Left lobe of liver (tissue), 2 donors: ENCODE data around the gene KRTAP4-12. TPM values are rescaled to one million over a fixed set of nuclear protein-coding genes. Genes with fewer than 3 reads are reported as not detected.
"Not testable (repeated sequence)": the region's sequence is repeated elsewhere in the genome, so short reads cannot be mapped to it uniquely, and the experiment has no call there.

Experiments
- ATAC-seq: fragments of 200-7000 bp; cut with Tn5 transposase; one replicate; pipeline ENCODE4 v1.9.1; 2020; ENCODE audit warnings: mild to moderate bottlenecking, moderate library complexity
- DNase-seq: peaks from one replicate; pipeline ENCODE4 v3.0.0-alpha.2; 2020; ENCODE audit warnings: low spot score
- total RNA-seq: library from RNA; stranded (reverse); gene quantifications from one replicate; pipeline ENCODE4 v1.2.1, GENCODE V29; 2021
- donor health status: DM: no; HTN: no; CAD: no; lungs with moderate emphysema.
- donor health status: DM: no; HTN: yes; CAD: no.

Gene KRTAP4-12
- not detected for total RNA-seq

DNA sequence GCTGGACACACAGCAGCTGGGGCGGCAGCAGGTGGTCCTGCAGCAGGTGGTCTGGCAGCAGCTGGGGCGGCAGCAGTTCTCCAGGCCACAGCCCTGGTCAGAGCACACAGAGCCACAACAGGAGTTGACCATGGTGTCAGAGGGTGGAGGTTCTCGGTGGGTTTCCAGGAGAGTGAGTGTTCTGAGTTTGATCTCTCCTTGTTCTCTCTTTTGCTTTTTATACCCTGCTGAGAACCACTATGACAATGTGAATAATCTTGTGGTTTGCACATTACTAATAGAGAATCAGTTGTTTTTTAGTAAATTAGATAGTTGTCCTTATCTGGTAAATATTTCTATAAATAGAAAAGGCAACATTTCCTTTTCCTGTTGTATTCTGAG, at the start of gene KRTAP4-12:
KRTAP4-12 (minus strand) TSS at position 192 of the 381 bp plus-strand sequence; CDS start at position 132, 60 bp downstream.
- ATAC-seq, DNase-seq: not testable (repeated sequence)

DNA sequence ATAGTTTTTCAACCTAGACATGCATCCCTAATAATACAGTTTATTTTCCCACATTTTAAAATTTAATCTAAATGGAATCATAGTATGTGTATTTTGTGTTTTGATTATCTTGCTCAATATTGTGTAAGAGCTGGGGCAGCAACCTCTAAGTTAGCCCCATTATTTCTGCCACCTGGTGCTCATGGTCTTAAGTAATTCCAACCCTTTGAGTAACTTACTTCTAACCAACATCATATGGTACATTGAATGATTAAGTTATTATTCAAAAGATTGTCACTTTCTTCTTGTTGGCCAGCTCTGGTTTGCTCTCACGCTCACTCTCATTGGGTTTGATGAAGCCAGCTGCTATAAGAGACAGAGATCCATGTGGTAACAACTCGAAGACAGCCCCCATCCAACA, 47.9 kb upstream of the KRTAP4-12 start:
- no peak for ATAC-seq
- DNase-seq: no peak

- no peak for ATAC-seq
These were observed 44.1 kb upstream of the KRTAP4-12 start, which contains the start of gene KRTAP4-3 for GRCh38 chr17:41168121-41168520. Gene KRTAP4-3, minus strand, starts transcription at chr17:41168221. Its CDS starts 49 bp downstream, at chr17:41168172.

GRCh38 chr17:41167561-41167960, 43.6 kb upstream of the KRTAP4-12 start:
- no peak for ATAC-seq
- DNase-seq: no peak

More at GRCh38 chr17:41168121-41168520, 44.1 kb upstream of the KRTAP4-12 start, which contains the start of gene KRTAP4-3:
- DNase-seq: no peak

GRCh38 chr17:41163828-41164227, 39.8 kb upstream of the KRTAP4-12 start:
- ATAC-seq: no peak
- DNase-seq: no peak

GRCh38 chr17:41160648-41161047, 36.7 kb upstream of the KRTAP4-12 start, which contains the start of gene KRTAP4-4:
Gene KRTAP4-4, minus strand, starts transcription at chr17:41160748. Its CDS starts 57 bp downstream, at chr17:41160691.
- ATAC-seq (no peak), DNase-seq (no peak)

DNA sequence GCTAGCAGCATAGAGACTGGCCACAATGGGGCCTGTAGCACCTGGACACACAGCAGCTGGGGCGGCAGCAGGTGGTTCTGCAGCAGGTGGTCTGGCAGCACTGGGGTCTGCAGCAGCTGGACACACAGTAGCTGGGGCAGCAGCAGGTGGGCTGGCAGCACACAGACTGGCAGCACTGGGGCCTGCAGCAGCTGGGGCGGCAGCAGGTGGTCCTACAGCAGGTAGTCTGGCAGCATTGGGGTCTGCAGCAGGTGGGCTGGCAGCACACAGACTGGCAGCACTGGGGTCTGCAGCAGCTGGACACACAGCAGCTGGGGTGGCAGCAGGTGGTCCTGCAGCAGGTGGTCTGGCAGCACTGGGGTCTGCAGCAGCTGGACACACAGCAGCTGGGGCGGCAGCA, 36.2 kb upstream of the KRTAP4-12 start:
- not testable (repeated sequence) for DNase-seq, ATAC-seq

DNA sequence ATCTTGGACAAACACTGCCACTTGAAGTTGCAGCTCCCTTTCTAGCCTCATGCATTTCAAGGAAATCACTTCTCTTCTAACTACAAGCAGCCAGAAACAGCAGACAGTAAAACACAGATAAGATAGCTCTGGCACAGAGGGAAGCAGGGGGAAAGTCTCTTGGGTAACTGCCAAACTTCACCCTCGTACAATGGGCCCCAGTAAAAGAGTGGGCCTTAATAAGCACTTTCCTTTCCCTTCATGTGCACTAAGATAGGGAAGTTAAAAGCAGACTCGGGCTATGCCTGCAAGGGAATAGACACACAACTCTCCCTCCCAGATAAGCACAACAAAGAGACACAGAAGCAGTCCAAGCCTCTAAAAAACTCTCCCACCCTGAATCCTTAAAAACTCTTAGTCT, 29.9 kb upstream of the KRTAP4-12 start:
- no peak for DNase-seq
- ATAC-seq: no peak

DNA sequence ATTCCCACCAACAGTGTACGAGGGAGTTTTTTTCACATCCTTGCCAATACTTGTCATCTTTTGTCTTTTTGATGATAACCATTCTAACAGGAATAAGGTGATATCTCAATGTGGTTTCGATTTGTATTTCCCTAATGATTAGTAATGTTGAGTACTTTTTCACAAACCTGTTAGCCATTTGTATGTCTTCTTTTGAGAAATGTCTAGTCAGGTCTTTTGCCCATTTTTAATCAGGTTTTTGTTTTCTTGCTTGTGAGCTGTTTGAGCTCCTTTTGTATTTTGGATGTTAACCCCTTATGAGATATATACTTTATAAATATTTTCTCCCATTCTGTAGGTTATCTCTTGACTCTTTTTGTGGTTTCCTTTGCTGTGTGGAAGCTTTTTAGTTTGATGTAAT, 27.5 kb upstream of the KRTAP4-12 start:
- DNase-seq (no peak), ATAC-seq (no peak)

DNA sequence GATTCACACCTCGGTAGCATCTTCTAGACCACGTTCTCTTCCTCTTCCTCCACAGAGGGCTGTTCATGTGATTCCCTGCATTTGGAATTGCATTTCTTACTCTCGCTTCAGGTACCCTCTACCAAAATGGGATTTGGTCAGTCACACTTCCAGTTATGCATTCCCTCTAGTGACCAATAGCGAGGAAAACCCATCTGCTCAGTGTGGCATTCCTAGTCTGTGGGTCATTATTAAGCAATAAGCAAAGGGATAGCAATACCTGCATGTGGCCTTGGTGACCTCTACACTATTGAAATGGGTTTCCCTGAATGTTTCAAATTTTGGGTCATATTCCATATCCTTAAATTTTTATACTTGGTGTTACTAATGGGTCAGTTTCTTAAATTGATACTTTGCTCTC, 26.0 kb upstream of the KRTAP4-12 start:
- ATAC-seq: no peak
- DNase-seq: no peak

GRCh38 chr17:41149652-41149985, 25.6 kb upstream of the KRTAP4-12 start, which contains the start of gene KRTAP4-5:
Gene KRTAP4-5, minus strand, starts transcription at chr17:41149825. Its CDS starts 58 bp downstream, at chr17:41149767.
- DNase-seq (no peak), ATAC-seq (no peak)

DNA sequence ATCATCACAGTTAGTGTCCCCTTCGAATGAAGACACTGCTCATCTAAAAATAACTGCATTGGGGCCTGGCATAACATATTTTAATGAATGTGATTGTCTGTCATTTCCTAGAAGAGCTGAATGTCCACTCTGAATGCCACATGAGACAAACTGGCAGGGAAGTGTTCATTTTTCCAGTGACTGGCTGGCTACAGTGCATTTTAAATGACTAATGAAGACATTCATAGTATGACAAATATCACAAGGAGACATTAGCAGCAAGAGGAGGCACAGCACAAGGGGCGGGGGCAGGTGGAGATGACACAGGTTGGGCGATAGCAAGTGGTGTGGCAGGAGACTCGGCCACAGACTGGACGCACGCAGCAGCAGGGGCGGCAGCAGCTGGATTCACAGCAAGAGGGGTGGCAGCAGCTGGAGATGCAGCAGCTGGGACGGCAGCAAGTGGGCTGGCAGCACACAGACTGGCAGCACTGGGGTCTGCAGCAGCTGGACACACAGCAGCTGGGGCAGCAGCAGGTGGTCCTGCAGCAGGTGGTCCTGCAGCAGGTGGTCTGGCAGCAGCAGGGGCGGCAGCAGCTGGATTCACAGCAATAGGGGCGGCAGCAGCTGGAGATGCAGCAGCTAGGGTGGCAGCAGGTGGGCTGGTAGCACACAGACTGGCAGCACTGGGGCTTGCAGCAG, 25.1 kb upstream of the KRTAP4-12 start:
- not testable (repeated sequence) for ATAC-seq, DNase-seq

DNA sequence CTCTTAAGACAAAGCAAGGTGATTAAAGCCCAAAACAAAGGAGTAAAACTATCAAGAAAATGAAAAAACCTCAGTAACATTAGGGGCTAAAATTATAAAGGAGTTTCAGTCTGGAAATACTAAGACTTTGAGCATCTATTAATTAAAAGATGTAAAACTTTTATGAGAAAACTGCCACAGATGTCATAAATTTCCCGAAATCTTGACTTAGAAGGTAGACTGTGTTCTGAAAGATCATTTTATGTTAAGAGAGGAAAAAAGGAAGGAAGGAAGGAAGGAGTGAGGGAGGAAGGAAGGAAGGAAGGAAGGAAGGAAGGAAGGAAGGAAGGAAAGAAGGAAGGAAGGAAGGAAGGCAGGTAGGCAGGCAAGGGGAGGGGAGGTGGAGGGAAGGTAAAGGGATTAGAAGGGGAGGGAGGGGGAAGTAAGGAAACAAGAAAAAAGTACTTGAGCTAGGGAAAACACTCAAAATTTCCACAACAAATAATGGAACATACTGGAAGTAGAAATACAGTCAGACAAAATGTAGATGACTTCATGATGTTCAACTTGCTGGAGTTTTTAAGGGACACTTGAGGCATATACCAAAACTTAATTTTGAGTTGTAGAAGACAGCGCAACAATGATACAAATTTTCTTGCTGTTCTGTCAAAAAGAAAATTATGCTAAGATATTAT, 23.7 kb upstream of the KRTAP4-12 start:
- DNase-seq (no peak), ATAC-seq (no peak)

- DNase-seq (no peak), ATAC-seq (no peak)
These were observed 21.3 kb upstream of the KRTAP4-12 start for GRCh38 chr17:41145261-41145660.

GRCh38 chr17:41144846-41145245, 20.9 kb upstream of the KRTAP4-12 start:
- ATAC-seq (no peak), DNase-seq (no peak)

DNA sequence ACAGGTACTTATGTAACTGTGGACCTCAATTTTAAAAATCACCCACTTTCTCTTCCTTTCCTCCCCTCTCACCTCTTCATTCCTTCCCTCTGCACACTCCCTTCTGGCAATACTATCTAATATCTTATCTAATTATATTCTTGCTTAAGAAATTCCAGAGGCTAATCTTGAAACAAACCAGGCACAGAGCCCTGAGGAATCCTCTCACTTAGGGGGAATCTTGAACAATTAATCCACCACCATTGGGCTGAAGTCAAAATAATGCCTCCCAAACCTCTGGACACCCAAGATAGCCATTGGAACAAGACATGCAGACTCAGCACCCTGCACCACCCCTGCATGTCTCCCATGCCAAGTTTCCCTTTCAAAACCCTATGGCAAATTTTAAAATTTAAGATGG, 17.4 kb upstream of the KRTAP4-12 start:
- ATAC-seq (no peak), DNase-seq (no peak)

- DNase-seq (no peak), ATAC-seq (no peak)
These were observed 16.6 kb upstream of the KRTAP4-12 start, which contains the start of gene KRTAP4-6 for GRCh38 chr17:41140360-41141131. Gene KRTAP4-6, minus strand, starts transcription at chr17:41140544. Its CDS starts 57 bp downstream, at chr17:41140487.

DNA sequence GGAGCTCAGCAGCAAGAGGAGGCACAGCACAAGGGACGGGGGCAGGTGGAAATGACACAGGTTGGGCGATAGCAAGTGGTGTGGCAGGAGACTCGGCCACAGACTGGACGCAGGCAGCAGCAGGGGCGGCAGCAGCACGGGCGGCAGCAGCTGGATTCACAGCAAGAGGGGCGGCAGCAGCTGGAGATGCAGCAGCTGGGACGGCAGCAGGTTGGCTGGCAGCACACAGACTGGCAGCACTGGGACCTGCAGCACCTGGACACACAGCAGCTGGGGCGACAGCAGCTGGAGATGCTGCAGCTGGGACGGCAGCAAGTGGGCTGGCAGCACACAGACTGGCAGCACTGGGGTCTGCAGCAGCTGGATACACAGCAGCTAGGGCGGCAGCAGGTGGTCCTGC, 15.9 kb upstream of the KRTAP4-12 start:
- not testable (repeated sequence) for DNase-seq, ATAC-seq

GRCh38 chr17:41133880-41134735, 10.1 kb upstream of the KRTAP4-12 start:
- ATAC-seq (no peak), DNase-seq (no peak)

DNA sequence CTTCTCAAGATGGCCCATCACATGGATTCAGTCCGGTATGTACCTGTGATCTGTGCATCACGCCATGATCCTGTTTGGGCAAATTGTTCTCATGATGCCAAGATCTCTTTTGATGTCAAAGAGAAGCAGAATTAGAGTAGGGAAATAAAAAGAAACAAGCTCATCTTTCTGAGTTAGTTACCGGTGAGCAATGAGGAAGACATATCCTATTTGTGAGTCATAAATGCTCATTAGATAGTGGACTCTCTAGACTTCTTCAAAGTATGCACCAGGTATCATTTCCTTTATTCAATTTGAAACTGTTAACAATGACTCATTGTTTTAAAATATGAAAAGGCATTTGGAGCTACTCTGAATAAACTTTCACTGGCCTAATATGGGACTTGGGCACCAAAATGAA, 8.0 kb upstream of the KRTAP4-12 start:
- DNase-seq (no peak), ATAC-seq (no peak)
